CD4-positive, alpha-beta T cell (primary cell): Measurements from ENCODE around the gene TAS1R1. TPM values are rescaled to one million over a fixed set of nuclear protein-coding genes. Genes with fewer than 3 reads are reported as not detected.

Experiments used
- ATAC-seq: fragments of 200-7000 bp; cut with Tn5 transposase; one replicate; pipeline ENCODE4 v1.10.0; 2022; ENCODE audit warnings: mild to moderate bottlenecking; ENCODE audit not compliant: poor library complexity
- CTCF ChIA-PET: fragments of 350-600 bp; sonication (Branson Sonifier 250); formaldehyde crosslinking; loops from one replicate; lab custom pipeline; 2021; ENCODE audit warnings: antibody characterized with exemption, inconsistent platforms; lab: Charles Lee
- POLR2A ChIA-PET: fragments of 350-600 bp; sonication (Branson Sonifier 250); formaldehyde crosslinking; loops from one replicate; lab custom pipeline; 2021; ENCODE audit warnings: antibody characterized with exemption, inconsistent platforms; lab: Charles Lee
- DNase-seq, 14 experiments: peaks; one replicate each; pipeline ENCODE4 v3.0.0-alpha.2; 2013 to 2020; ENCODE audit warnings: mixed read lengths in 2 of 14
- H3K27ac ChIP-seq, 2 donors: one replicate each; pipeline versions ENCODE4 v1.5.1 to v1.7.0; 2013; ENCODE audit warnings: low read length in 2 of 2, low read depth in 1 of 2, mild to moderate bottlenecking in 1 of 2
- H3K27me3 ChIP-seq, 2 experiments: 1 replicate in 1 of 2; 2 replicates in 1 of 2; pipeline versions ENCODE4 v1.6.1 to v1.7.0; 2013; ENCODE audit warnings: low read length in 2 of 2, control low read depth in 1 of 2, mild to moderate bottlenecking in 1 of 2, moderate library complexity in 1 of 2; ENCODE audit not compliant: insufficient read depth in 2 of 2, control insufficient read depth in 1 of 2
- H3K36me3 ChIP-seq: one replicate; pipeline ENCODE4 v1.6.1; 2013; ENCODE audit warnings: low read length, control low read depth; ENCODE audit not compliant: insufficient read depth
- H3K4me1 ChIP-seq: one replicate; pipeline ENCODE4 v1.6.1; 2013; ENCODE audit warnings: low read length, control low read depth; ENCODE audit not compliant: insufficient read depth
- H3K4me3 ChIP-seq: one replicate; pipeline ENCODE4 v1.5.1; 2013; ENCODE audit warnings: mild to moderate bottlenecking, low read length, moderate library complexity
- H3K9me3 ChIP-seq, 2 experiments: 1 replicate in 1 of 2; 2 replicates in 1 of 2; pipeline versions ENCODE4 v1.6.1 to v1.7.0; 2013; ENCODE audit warnings: low read length in 2 of 2, mild to moderate bottlenecking in 2 of 2, control low read depth in 1 of 2, moderate library complexity in 1 of 2; ENCODE audit not compliant: control insufficient read depth in 1 of 2, insufficient read depth in 1 of 2
- H3K27ac Mint-ChIP-seq: one replicate; pipeline ENCODE4 v1.8.0; 2020; ENCODE audit warnings: mixed read lengths
- H3K27me3 Mint-ChIP-seq: one replicate; pipeline ENCODE4 v1.8.0; 2021; ENCODE audit warnings: mixed read lengths
- H3K36me3 Mint-ChIP-seq: one replicate; pipeline ENCODE4 v1.8.0; 2021; ENCODE audit warnings: low read depth, mixed read lengths
- H3K4me1 Mint-ChIP-seq: one replicate; pipeline ENCODE4 v1.8.0; 2021; ENCODE audit warnings: low read depth, mixed read lengths
- H3K4me3 Mint-ChIP-seq: one replicate; pipeline ENCODE4 v1.8.0; 2020; ENCODE audit warnings: mild to moderate bottlenecking, mixed read lengths
- H3K9me3 Mint-ChIP-seq: one replicate; pipeline ENCODE4 v1.8.0; 2020; ENCODE audit warnings: mixed read lengths
- CTCF ChIP-seq: fragments of 200-600 bp; IDR thresholded peaks from one replicate; pipeline ENCODE4 v1.8.0; 2022; ENCODE audit warnings: antibody characterized with exemption, mild to moderate bottlenecking
- intact Hi-C, 2 experiments: fragments of 100-400 bp; cut with DNase I in 1 of 2; cut with micrococcal nuclease in 1 of 2; formaldehyde crosslinking; loops; one replicate each; pipeline versions ENCODE4 v1.15.1 to v1.9.0; 2023 to 2025; cut with DNase I, micrococcal nuclease
- total RNA-seq, 174 experiments: library from RNA in 2 of 174; stranded (reverse) in 2 of 174; gene quantifications; one replicate each; pipeline ENCODE4 v1.2.3 and lab custom pipeline; 2021 to 2026

The TAS1R1 gene
- total RNA-seq, 2 experiments from 2014 or later: not detected

- DNase-seq: peak in 1 of 14 experiments; percentile 12
- CTCF ChIA-PET: no interaction called here
- no peak for TF ChIP-seq CTCF
These were observed 36.5 kb downstream of the TAS1R1 start for GRCh38 chr1:6591644-6592043.

GRCh38 chr1:6592441-6592840 is 37.3 kb downstream of the TAS1R1 start:
- Histone ChIP-seq H3K27me3 (no peaks in the 10 kb centered on the region), H3K4me3 (no peak overlapping the region), H3K36me3 (peaks cover 92% of the 10 kb centered on the region), H3K27ac (no peak overlapping the region), H3K4me1 (peaks cover 65% of the 10 kb centered on the region), H3K9me3 (no peaks in the 10 kb centered on the region)
- ChIA-PET POLR2A (interaction anchor here (0.9 to 1.7 kb wide), 3 partner anchors 9 to 47 kb away, joined by 3 to 17 read pairs (median 3); partner anchors contain the start of gene ZBTB48), CTCF (no interaction called here)
- H3K36me3 Mint-ChIP-seq: peaks cover 68% of the 10 kb centered on the region
- no peak overlapping the region for H3K4me3 Mint-ChIP-seq
- no peak overlapping the region for H3K27ac Mint-ChIP-seq
- no peaks in the 10 kb centered on the region for H3K27me3 Mint-ChIP-seq
- no peaks in the 10 kb centered on the region for H3K9me3 Mint-ChIP-seq
- no peak for DNase-seq
- intact Hi-C loops: no loop called here
- ATAC-seq: no peak
- peaks cover 46% of the 10 kb centered on the region for H3K4me1 Mint-ChIP-seq
- no peak for TF ChIP-seq CTCF

More at GRCh38 chr1:6591644-6592043, 36.5 kb downstream of the TAS1R1 start:
- POLR2A ChIA-PET: interaction anchor here (0.6 to 1.7 kb wide), 4 partner anchors 9 to 392 kb away, joined by 3 to 17 read pairs (median 4); partner anchors contain the start of genes RPL22 and ZBTB48
- H3K4me3 Mint-ChIP-seq: no peak overlapping the region
- H3K36me3 Mint-ChIP-seq: peaks cover 60% of the 10 kb centered on the region
- intact Hi-C loops: no loop called here
- Histone ChIP-seq H3K27me3 (no peaks in the 10 kb centered on the region), H3K36me3 (peaks cover 84% of the 10 kb centered on the region), H3K4me3 (no peak overlapping the region), H3K27ac (peak overlapping the region in 1 of 2 donors; percentile 35), H3K4me1 (peaks cover 65% of the 10 kb centered on the region), H3K9me3 (no peaks in the 10 kb centered on the region)
- H3K9me3 Mint-ChIP-seq: no peaks in the 10 kb centered on the region
- H3K27me3 Mint-ChIP-seq: no peaks in the 10 kb centered on the region
- no peak overlapping the region for H3K27ac Mint-ChIP-seq
- H3K4me1 Mint-ChIP-seq: peaks cover 48% of the 10 kb centered on the region
- no peak for ATAC-seq

- Mint-ChIP-seq H3K27ac (no peak overlapping the region), H3K4me1 (peaks cover 45% of the 10 kb centered on the region)
- POLR2A ChIA-PET: interaction anchor here (1.0 kb wide), 1 partner anchor 48 kb away, joined by 3 read pairs; no protein-coding TSS in a partner anchor
These were observed 37.9 kb downstream of the TAS1R1 start for GRCh38 chr1:6592865-6593593.

More at GRCh38 chr1:6592865-6593593, 37.9 kb downstream of the TAS1R1 start:
- Mint-ChIP-seq H3K27me3 (no peaks in the 10 kb centered on the region), H3K9me3 (no peaks in the 10 kb centered on the region), H3K4me3 (no peak overlapping the region), H3K36me3 (peaks cover 68% of the 10 kb centered on the region)
- Histone ChIP-seq H3K4me1 (peaks cover 65% of the 10 kb centered on the region), H3K27me3 (no peaks in the 10 kb centered on the region), H3K36me3 (peaks cover 96% of the 10 kb centered on the region), H3K4me3 (no peak overlapping the region), H3K9me3 (no peaks in the 10 kb centered on the region), H3K27ac (no peak overlapping the region)
- DNase-seq (peak in 1 of 14 experiments; percentile 14), ATAC-seq (no peak)
- no peak for TF ChIP-seq CTCF
- CTCF ChIA-PET: no interaction called here
- intact Hi-C loops: no loop called here
